ENCODE results near the gene MTFMT.
"Not testable (repeated sequence)": the region's sequence is repeated elsewhere in the genome, so short reads cannot be mapped to it uniquely, and the experiment has no call there.

Gene MTFMT

DNA sequence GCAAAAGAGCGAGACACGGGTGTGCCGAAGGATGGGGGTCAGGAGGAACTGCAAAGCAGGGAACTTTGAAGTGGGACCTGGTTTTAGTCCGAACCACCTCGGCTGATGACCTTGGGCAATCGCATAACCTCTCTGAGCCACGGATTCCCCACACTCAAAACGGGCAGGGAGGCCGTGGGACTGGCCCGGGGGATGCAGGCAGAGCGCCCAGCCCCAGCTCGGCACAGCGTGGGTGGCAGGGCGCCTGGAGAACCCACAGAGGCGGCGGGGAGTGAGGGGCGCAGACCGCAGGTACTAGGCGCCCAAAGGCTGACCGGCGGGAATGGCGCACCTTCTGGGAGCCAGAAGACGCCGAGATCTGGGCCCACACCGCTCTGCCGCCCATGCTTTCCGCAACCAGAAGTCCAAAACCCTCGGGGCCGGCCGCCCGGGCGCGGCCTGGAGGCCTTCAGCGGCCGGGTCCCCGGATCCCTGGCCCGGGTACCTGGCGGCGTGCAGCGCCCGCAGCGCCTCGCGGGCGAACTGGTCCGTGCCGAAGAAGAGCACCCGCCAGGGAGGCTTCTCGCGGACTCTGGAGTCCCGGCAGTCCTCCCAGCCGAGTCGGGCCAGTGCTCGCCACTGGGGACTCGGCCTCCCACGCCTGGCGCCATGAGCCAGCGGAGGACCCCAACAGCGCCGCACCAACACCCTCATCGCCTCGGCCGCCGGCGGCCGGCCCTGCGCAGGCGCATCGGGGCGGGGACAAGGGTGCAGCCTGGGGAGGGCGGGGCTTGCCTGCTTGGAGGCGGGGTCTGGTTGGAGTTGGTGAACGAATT is at the start of gene MTFMT:
Gene MTFMT, minus strand, starts transcription at position 719 of the 815 bp plus-strand sequence. Its CDS starts 26 bp downstream, at position 693.
- DNase-seq (ENCODE audit: extremely low read depth, low read depth): no peak
- TF ChIP-seq, protein P1, sequence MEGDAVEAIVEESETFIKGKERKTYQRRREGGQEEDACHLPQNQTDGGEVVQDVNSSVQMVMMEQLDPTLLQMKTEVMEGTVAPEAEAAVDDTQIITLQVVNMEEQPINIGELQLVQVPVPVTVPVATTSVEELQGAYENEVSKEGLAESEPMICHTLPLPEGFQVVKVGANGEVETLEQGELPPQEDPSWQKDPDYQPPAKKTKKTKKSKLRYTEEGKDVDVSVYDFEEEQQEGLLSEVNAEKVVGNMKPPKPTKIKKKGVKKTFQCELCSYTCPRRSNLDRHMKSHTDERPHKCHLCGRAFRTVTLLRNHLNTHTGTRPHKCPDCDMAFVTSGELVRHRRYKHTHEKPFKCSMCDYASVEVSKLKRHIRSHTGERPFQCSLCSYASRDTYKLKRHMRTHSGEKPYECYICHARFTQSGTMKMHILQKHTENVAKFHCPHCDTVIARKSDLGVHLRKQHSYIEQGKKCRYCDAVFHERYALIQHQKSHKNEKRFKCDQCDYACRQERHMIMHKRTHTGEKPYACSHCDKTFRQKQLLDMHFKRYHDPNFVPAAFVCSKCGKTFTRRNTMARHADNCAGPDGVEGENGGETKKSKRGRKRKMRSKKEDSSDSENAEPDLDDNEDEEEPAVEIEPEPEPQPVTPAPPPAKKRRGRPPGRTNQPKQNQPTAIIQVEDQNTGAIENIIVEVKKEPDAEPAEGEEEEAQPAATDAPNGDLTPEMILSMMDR (IDR thresholded peaks at IDR 0.05; ENCODE audit: low read depth, low read length, missing control alignments): no peak
- H3K4me3 ChIP-seq (replicated peaks; ENCODE audit: low read depth, low read length): peak within 1 kb of the TSS; percentile 93

DNA sequence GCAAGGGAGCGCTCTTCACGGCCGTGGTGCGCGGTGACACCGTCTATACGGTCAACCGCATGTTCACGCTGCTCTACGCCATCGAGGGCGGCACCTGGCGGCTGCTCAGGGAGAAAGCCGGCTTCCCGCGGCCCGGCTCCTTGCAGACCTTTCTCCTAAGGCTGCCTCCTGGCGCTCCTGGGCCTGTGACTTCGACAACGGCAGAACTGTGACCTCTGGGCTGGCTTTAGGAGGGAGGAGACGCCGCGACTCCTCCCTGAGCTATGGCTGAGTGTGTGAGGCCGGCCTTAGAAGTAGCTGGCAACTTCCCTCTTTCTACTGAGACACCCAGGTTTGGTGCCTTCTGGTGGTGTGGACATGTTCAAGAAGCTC is 48.5 kb upstream of the MTFMT start:
- no peak overlapping the region for H3K4me3 ChIP-seq (replicated peaks; ENCODE audit: low read depth, low read length)
- DNase-seq (ENCODE audit: extremely low read depth, low read depth): no peak
- TF ChIP-seq, protein P1 (IDR thresholded peaks at IDR 0.05; ENCODE audit: low read depth, low read length, missing control alignments): peak; percentile 74

DNA sequence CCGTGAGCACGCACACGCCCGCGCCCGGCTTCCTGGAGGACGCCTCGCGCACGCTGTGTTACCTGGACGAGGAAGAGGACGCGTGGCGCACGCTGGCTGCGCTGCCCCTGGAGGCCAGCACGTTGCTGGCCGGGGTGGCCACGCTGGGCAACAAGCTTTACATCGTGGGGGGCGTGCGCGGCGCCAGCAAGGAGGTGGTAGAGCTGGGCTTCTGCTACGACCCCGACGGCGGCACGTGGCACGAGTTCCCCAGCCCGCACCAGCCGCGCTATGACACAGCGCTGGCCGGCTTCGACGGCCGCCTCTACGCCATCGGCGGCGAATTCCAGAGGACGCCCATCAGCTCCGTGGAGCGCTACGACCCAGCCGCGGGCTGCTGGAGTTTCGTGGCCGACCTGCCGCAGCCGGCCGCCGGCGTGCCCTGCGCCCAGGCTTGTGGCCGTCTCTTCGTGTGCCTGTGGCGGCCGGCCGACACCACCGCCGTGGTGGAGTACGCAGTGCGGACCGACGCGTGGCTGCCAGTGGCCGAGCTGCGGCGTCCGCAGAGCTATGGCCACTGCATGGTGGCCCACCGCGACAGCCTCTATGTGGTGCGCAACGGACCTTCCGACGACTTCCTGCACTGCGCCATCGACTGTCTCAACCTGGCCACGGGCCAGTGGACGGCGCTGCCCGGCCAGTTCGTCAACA is 48.0 kb upstream of the MTFMT start:
- no peak for DNase-seq (ENCODE audit: extremely low read depth, low read depth)
- TF ChIP-seq, protein P1 (IDR thresholded peaks at IDR 0.05; ENCODE audit: low read depth, low read length, missing control alignments): no peak
- no peak overlapping the region for H3K4me3 ChIP-seq (replicated peaks; ENCODE audit: low read depth, low read length)

DNA sequence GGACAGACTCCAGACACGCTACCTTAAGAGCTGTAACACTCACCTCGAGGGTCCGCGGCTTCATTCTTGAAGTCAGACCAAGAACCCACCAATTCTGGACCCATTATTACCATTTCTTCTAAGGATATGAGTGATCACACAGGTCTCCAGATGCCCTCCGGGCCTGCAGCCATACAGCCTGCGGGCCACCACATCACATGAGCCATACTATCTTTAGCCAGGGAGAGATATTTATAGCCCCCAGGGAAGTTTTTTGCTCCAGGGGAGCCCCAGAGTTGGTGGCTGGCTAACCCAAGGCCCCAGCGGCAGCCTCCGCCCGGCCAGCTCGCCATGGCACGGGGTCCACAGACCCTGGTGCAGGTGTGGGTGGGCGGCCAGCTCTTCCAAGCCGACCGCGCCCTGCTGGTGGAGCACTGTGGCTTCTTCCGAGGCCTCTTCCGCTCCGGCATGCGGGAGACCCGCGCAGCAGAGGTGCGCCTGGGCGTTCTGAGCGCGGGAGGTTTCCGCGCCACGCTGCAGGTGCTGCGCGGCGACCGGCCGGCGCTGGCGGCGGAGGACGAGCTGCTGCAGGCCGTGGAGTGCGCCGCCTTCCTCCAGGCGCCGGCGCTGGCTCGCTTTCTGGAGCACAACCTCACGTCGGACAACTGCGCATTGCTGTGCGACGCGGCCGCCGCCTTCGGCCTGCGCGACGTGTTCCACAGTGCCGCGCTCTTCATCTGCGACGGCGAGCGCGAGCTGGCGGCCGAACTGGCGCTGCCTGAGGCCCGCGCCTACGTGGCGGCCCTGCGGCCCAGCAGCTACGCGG is 47.2 kb upstream of the MTFMT start, which contains the start of gene KBTBD13:
Gene KBTBD13, plus strand, starts transcription at position 261 of the 805 bp plus-strand sequence. Its CDS starts 70 bp downstream, at position 331.
- no peak within 1 kb of the TSS for H3K4me3 ChIP-seq (replicated peaks; ENCODE audit: low read depth, low read length)
- no peak for DNase-seq (ENCODE audit: extremely low read depth, low read depth)
- TF ChIP-seq, protein P1 (IDR thresholded peaks at IDR 0.05; ENCODE audit: low read depth, low read length, missing control alignments): no peak

DNA sequence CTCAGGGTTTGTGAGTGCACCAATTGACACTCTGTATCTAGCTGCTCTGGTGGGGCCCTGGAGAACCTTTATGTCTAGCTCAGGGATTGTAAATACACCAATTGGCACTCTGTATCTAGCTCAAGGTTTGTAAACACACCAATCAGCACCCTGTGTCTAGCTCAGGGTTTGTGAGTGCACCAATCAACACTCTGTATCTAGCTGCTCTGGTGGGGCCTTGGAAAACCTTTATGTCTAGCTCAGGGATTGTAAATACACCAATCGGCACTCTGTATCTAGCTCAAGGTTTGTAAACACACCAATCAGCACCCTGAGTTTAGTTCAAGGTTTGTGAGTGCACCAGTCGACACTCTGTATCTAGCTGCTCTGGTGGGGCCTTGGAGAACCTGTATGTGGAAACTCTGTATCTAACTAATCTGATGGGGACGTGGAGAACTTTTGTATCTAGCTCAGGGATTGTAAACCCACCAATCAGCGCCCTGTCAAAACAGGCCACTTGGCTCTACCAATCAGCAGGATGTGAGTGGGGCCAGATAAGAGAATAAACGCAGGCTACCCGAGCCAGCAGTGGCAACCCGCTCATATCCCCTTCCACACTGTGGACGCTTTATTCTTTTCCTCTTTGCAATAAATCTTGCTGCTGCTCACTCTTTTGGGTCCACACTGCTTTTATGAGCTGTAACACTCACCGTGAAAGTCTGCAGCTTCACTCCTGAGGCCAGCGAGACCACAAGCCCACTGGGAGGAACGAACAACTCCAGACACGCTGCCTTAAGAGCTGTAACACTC is 46.4 kb upstream of the MTFMT start:
- not testable (repeated sequence) for H3K4me3 ChIP-seq (replicated peaks; ENCODE audit: low read depth, low read length); DNase-seq (ENCODE audit: extremely low read depth, low read depth)

DNA sequence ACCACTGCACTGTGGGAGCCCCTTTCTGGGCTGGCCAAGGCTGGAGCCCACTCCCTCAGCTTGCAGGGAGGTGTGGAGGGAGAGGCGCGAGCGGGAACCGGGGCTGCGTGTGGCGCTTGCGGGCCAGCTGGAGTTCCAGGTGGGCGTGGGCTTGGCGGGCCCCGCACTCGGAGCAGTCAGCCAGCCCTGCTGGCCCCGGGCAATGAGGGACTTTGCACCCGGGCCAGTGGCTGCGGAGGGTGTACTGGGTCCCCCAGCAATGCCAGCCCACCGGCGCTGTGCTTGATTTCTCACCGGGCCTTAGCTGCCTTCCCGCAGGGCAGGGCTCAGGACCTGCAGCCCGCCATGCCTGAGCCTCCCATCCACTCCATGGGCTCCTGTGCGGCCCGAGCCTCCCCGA is 45.5 kb upstream of the MTFMT start:
- not testable (repeated sequence) for H3K4me3 ChIP-seq (replicated peaks; ENCODE audit: low read depth, low read length); DNase-seq (ENCODE audit: extremely low read depth, low read depth)

DNA sequence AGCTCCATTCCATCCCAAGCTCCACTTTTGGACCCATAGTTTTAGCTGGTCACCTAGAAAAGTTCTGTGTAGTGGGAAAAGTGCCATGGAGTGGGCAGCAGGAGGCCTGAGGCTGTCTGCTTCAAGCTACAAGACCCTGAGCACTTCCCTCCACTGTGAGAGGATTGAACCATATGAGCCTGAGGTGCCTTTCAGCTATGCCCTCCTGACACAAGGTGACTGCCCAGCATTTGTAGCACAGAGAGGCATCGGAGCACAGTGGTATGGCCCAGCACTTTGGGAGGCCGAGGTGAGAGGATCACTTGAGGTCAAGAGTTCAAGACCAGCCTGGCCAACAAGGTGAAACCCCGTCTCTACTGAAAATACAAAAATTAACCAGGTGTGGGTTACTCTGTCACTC is 43.2 kb upstream of the MTFMT start:
- no peak for DNase-seq (ENCODE audit: extremely low read depth, low read depth)
- TF ChIP-seq, protein P1 (IDR thresholded peaks at IDR 0.05; ENCODE audit: low read depth, low read length, missing control alignments): no peak
- H3K4me3 ChIP-seq (replicated peaks; ENCODE audit: low read depth, low read length): no peak overlapping the region

All from HFF-Myc (cell line).